NCI-H774 (cell line): ENCODE measurements around the gene AK1.
A peak's percentile ranks its signal among the peaks of the same experiment; 100 is the strongest.

Experiments
- DNase-seq: peaks from one replicate; lab custom pipeline; 2025; lab: John Stamatoyannopoulos, UW

The AK1 gene

DNA sequence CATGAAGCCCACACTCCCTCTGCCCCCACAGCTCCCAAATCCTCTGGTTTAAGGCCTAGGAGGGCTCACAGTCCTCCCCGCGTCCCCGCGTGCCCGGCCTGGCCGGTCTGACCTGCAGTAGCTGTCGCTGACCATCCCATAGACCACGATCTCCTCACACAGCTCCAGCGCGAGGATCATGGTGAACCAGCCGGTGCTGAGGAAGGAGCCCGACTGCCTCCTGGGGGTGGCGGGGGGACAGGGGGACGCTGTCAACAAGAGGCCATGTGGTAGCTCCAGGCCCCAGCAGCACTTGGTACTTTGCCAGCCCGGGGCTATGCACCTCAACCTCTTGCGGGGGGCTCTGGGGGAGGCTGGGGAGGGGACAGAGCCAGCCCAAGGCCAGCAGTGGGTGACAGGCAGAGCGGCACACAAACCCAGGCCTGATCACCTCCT, 32.4 kb upstream of the AK1 start:
- no peak for DNase-seq

GRCh38 chr9:127908660-127908926, 31.1 kb upstream of the AK1 start:
- no peak for DNase-seq

DNA sequence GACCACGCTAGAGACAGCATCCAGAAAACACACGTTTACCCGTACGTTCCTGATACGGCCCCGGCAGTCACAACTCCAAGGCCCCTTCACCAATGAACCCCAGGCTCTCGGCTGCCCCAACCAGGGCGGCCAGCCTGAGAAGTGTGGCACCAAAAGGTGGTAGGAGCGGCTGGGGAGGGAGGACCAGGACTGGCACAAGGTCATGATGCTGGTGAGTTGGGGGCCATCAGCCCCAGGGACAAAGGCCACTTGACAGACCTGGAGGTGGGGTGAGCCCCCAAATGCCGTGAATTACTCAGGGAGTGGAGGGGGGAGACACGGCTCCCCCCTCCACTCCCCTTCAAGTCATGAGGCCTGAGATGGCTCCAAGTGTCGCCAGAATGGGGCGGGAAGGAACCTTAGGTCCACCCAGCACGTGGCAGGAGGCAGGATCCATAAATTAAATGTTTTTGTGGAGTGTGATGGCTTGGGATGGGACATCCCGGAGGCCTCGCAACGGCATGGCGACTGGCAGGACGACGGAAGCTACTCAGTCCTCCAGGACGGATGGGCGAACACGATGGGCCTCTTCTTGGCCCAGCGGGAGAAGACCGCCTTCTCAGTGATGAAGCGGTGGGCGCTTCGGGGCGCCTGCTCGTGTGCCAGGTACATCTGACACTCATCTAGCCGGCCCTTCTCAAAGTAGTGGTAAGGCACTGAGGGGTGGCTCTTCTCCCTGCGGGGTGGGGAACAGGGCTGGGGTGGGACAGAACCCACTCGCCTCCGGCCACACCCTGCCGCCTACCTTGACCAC, 30.6 kb upstream of the AK1 start:
- DNase-seq = no peak

DNA sequence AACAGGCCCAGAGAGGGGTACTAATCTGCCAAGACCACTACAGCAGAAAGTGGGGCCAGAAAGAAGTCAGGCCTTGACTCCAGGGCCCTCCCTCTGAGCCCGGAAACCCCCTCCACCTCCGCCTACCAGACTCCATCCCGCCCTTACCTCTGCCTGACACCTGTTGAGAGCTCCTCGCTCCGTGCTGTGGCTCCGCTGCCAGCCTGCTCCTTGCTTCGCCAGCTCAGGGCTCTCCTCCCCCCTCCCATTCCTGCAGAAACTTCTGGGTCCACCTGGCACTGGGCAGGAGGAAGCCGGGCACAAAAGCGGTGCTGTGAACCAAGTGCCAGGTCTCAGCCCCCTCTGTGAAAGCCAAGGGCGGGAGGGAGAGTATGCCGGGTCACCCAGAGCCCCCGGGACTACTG, 28.3 kb upstream of the AK1 start:
- no peak for DNase-seq

GRCh38 chr9:127905004-127905728, 27.7 kb upstream of the AK1 start:
- DNase-seq = no peak

- no peak for DNase-seq
Observed at GRCh38 chr9:127904561-127905003, 27.1 kb upstream of the AK1 start.

- no peak for DNase-seq
Observed at GRCh38 chr9:127903557-127904475, 26.3 kb upstream of the AK1 start.

- DNase-seq = peak; percentile 75
Observed at GRCh38 chr9:127899128-127899943, 21.9 kb upstream of the AK1 start, which contains the start of gene ST6GALNAC6. Gene ST6GALNAC6, minus strand, starts transcription at chr9:127899603. Its CDS starts 1,622 bp downstream, at chr9:127897981.

DNA sequence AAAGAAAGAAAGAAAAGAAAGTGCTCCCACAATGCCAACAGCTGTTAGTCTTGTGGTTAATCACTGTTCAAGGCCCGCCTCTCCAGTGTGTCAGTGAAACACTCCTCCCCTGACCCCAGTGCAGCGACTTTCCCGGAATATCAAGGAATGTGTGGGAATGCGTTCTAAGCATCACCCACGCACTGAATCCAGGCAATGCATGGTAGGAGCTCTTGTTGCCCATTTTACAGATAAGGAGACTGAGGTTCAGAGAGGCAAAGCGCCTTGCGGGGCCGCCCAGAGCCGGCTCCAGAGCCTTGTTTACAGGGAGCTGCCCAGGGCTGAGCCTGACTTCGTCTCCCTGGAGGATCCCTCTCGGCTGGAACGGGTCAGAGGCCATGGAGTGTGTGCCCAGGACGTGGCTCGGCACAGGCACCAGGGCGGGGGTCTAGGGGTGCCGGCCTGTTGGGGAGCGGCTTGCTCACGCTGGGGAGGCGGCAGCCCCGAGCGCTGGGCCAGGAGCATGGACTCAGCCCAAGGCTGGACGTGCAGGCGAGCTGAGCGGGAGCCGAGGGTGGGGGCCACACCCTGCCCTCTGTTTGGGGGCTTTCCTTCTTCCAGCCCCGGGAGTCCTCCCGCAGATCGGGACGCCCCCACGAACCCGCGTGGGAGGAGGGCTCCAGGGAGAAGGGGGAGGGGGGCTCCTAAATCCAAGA, 21.1 kb upstream of the AK1 start:
- DNase-seq = no peak

GRCh38 chr9:127897193-127897692, 19.8 kb upstream of the AK1 start:
- no peak for DNase-seq

DNA sequence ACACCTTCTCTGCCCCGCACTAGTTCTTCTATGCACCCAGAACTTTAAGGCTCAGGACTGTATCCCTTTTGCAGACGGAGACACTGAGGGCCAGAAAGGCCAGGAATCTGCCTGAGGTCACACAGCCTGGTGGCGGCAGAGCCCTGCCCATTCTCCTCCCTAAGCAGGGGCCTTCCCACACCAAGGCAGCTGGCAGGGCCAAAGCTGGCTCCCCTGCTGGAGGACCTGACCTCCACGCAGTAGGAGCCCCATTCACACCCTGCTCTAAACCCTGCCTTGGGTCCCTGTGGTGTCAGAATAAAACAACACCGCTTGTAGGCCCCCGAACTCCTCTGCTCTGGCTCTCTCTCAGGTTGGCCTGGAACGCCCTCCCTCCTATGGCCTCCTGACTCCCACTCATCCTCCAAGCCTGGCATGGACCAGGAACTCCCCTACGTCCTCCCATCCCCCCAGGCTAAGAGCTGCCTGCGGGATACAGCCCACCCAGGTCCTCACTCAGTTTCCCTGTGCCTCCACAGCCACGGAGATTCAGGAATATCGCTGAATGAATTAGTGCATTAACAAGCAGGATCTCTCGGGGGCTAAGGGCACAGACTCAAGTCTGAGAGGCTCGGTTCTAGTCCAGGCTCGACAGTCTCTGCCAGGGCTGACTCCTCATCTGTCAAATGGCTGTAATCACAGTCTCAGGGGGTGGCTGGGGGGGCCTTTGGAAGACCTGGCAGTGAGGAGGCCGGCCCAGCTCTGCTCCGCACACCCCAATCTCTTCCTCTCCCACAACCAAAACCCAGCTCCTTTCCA, 19.1 kb upstream of the AK1 start:
- DNase-seq = no peak

DNA sequence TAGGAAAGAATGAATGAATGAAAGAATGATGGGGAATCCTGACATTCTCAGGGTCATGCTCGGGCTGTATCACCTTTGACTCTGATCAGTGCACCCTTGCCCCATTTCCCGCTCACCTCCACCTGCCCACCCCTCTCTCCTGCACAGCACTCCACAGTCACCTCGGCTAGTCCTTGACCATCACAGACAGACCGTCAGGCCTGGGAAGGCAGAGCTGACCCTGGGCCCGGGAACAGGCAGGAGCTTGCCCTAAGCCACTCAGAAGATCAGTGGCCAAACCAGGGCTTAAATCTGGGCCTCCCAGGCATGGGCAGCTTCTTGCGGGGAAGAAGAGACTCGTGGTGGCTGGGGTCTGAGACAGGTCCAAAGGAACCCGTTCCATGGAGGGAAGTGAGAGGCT, 18.3 kb upstream of the AK1 start:
- DNase-seq = no peak

DNA sequence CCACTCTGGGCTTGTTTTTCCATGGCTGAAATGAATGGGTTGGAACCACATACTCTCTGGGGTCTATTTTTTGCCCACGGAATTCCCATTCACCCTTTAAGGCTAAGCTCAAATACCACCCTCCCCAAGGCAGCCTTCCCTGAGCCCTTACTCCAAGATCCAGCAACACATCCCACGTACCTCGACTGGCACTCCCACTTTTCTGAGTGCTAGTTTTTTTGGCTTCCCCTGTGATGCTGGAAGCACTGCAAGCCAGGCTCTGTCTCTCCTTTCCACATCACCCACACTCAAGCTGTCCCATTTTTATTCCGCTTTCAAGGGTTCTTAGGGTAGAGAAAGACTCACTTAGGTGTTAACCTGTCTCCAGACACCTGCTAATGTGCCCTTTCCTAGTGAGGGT, 15.9 kb upstream of the AK1 start:
- DNase-seq = no peak

GRCh38 chr9:127892831-127893230, 15.4 kb upstream of the AK1 start:
- no peak for DNase-seq

DNA sequence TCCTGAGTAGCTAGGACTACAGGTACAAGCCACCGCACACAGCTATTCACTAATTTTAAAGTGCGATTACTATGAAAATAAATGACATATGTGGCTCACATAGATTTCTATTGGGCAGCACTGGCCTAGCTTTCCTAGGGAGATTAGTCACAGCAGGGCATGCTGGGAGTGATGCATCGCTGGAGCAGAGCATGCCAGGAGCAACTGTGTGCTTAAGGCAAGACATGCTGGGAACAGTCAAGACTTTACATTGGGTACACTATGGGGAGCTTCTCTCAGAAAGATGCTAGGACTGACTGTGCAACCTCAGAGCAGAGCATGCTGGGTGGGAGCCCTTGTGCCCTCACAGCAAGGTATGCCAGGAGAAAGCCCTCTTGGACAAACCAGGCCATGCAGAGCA, 12.6 kb upstream of the AK1 start:
- DNase-seq = no peak

DNA sequence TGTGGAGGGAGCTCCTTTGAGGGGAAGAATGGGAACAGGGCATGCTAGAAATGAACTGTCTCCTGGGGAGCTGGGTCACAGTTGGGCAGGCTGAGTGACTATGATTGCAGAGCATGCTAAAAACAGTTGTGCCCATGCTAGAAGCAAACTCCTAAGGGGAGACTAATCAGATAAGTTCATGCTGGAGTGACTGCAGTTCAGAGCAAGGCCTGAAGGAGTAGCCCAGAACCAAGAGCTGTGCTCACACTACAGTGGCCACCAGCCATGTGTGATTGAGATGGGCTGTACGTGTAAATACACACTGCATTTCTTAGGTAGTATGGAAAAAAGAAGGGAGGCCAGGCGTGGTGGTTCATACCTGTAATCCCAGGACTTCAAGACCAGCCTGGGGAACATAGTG, 10.3 kb upstream of the AK1 start:
- DNase-seq = no peak

GRCh38 chr9:127886401-127886972, 9.0 kb upstream of the AK1 start:
- no peak for DNase-seq

GRCh38 chr9:127885508-127886281, 8.2 kb upstream of the AK1 start:
- DNase-seq = no peak

DNA sequence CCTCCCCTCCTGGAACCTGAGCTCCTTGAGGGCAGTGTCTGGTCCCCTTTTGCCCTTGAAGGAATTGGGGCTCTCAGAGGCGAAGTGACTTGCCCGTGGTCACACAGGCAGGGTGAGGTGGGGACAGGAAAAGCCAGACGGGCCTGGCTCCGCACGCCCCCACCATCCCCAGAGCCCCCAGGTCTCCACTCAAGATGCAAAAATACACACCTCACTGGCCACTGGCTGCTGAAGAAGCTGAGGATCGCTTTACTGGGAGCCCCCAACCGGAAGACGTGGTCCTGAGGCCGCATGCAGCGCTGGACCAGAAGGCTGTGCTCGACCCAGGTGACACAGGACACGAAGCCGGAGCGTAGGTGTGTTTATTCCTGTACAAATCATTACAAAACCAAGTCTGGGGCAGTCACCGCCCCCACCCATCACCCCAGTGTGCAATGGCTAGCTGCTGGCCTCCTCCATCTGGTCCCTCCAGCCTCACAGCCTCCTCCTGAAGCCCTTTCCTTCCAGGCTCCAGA, 7.6 kb upstream of the AK1 start:
- DNase-seq = no peak
